Inferior parietal cortex (tissue), 1 donor: ENCODE data around the gene CLCN6.

Experiments
- DNase-seq: peaks from one replicate; pipeline ENCODE4 v3.0.0-alpha.2; 2016; ENCODE audit errors: extremely low spot score

Gene CLCN6

GRCh38 chr1:11825131-11825530, 19.1 kb downstream of the CLCN6 start:
- no peak for DNase-seq

DNA sequence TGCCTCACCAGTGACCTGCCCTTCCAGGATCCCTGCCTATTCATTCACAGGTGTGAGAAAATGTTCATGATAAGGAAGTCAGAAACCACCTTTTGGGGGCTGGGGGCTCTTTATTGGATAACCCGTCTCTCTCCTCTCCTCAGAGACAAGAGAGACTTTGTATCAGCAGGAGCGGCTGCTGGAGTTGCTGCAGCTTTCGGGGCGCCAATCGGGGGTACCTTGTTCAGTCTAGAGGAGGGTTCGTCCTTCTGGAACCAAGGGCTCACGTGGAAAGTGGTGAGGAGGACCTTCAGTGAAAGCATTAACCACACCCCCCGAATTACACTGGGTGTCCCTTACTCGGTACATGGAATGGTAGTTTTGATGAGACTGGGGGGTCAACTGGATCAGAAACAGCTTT, 21.0 kb downstream of the CLCN6 start:
- no peak for DNase-seq

- no peak for DNase-seq
Measured at GRCh38 chr1:11828511-11828910, 22.5 kb downstream of the CLCN6 start.

DNA sequence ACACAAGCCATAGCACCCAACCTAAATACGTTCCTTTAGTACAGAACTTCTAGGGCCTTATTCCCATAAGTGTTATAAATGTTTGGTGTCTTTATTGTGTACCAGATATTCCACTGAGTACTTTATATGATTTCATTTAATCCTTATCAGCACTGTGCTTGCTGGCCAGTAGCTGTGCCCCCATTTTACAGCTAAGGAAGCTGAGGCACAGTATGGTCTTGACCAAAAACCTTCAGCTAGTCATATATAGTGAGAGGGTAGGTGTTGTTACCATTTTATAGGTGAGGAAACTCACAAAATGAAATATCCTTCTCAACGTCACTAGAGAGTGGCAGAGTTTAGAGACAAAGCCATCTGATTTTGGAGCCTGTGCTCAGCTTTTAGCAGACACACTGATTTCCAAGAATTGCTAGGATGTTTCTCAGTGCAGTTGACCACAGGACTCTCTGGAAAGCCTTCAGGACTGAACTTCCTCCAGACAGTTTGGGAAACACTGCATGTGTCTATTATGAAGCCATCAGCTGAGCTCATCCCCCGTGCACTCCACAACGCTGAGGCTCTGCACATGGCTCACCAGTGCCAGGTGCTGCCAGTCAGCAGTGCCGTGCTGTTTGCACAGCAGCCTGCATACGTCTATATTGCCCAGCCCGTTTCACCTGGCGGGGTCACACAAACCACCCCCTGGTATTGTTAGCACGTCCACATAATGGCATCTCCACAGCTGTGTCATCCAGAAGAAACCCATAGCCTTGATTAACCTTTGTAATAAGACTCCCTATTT, 26.1 kb downstream of the CLCN6 start:
- DNase-seq = no peak

DNA sequence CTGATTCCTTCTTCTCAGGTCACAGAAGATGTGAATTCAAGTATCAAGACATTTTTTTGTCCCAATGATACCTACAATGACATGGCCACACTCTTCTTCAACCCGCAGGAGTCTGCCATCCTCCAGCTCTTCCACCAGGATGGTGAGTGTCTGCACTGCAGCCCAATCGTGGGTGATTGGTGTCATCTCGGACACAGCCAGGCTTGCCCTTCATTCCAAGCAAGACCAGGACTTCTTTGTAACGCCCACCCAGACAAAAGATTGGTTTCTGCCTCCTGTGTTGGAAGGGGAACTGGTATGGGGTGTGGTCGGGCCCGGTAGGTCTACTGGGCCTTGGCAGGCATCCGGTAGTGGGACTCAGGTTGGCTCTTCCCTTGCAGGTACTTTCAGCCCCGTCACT, 27.5 kb downstream of the CLCN6 start:
- DNase-seq = no peak

DNA sequence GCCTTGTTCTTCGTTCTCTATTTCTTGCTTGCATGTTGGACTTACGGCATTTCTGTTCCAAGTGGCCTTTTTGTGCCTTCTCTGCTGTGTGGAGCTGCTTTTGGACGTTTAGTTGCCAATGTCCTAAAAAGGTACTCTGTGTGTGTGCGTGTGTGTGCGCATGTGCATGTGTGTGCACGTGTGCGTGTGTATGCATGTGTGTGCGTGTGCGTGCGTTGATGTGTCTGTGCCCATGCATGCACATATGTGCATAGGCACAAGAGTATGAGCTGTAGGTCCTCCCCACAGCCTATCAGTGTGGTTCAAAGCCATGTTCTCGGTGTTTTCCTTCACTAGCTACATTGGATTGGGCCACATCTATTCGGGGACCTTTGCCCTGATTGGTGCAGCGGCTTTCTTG, 27.9 kb downstream of the CLCN6 start:
- no peak for DNase-seq

GRCh38 chr1:11835441-11836225, 29.6 kb downstream of the CLCN6 start:
- no peak for DNase-seq

DNA sequence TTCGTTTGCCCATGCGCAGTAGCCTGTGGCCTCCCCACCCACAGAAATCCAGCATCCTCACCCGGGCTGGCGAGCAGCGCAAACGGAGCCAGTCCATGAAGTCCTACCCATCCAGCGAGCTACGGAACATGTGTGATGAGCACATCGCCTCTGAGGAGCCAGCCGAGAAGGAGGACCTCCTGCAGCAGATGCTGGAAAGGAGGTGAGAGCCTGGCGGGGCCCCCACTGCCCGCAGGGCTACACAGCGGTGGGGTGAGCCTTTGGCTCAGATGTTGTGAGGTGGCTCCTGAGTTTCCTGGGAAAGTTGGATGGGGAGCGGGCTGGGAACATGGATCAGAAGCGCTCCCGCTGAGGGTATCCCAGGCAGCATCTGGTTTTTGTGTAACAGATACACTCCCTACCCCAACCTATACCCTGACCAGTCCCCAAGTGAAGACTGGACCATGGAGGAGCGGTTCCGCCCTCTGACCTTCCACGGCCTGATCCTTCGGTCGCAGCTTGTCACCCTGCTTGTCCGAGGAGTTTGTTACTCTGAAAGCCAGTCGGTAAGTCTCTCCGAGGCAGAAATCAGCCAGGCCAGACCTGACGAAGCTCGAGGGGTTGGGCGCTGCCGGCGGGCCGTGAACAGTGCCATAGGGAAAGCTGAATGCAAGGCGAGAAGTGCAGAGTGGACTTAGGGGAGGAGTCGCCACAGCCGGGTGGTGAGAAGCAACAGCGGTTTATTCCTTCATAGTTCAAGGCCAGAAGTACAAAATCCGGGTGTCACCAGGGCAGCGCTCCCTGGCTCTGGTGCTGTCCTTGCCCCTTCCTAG, 31.2 kb downstream of the CLCN6 start:
- no peak for DNase-seq

DNA sequence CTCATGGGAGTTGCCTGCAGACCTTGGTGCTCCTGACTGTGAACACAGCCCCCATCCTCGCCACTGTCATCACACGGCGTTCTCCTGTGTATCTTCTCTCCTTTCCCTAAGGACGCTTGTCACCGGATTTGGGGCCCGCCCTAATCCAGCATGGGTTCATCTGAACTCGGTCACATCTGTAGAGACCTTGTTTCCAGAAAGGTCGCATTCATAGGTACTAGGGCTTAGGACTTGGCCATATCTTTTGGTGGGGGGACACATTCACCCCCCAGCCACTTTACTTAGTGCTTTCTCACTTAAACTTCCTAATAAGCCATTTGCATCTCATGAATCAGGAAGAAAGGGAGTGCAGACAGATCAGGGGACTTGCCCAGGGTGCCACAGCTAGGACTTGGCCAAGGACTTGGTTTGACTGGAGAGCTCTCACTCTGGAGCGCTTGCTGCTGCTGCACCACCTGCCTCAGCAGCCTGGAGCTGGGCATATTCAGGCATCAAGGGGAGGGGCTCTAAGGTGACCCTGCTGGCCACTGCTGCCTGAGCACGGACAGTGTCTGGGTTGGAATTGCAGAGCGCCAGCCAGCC, 31.9 kb downstream of the CLCN6 start:
- DNase-seq = no peak

DNA sequence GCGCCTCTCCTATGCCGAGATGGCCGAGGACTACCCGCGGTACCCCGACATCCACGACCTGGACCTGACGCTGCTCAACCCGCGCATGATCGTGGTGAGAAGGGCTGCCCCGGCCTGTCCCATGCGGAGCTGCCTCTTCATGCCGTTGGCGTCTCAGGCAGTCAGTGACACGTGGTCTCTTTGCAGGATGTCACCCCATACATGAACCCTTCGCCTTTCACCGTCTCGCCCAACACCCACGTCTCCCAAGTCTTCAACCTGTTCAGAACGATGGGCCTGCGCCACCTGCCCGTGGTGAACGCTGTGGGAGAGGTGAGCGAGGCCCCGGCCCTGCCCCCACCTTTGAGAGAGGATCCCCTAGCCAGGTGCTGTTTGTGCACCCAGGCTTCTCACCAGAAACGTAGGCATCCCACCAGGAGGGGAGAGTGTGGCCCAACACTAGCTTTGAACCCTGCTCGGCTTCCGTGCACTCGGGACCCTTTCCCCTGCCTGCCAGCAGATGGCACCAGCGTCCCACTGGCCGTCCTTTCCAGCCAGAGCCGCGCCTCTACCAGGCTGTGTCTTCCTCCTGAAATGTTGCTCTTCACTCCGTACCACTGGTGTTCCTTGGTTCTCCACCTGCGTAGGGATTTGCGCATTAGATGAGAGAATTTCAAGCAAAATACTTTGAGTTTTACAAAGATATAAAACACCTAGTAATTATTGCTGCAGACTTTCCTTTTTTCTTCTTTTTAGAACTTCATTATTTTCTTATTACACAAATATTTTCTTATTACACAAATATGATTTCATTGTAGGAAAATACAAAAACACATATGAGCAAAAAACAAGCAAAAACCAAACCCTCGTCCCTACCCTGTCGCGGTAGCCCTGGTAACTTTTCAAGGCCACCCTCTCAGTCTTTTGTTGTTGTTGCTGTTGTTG, 32.6 kb downstream of the CLCN6 start:
- peak; percentile 73 for DNase-seq

DNA sequence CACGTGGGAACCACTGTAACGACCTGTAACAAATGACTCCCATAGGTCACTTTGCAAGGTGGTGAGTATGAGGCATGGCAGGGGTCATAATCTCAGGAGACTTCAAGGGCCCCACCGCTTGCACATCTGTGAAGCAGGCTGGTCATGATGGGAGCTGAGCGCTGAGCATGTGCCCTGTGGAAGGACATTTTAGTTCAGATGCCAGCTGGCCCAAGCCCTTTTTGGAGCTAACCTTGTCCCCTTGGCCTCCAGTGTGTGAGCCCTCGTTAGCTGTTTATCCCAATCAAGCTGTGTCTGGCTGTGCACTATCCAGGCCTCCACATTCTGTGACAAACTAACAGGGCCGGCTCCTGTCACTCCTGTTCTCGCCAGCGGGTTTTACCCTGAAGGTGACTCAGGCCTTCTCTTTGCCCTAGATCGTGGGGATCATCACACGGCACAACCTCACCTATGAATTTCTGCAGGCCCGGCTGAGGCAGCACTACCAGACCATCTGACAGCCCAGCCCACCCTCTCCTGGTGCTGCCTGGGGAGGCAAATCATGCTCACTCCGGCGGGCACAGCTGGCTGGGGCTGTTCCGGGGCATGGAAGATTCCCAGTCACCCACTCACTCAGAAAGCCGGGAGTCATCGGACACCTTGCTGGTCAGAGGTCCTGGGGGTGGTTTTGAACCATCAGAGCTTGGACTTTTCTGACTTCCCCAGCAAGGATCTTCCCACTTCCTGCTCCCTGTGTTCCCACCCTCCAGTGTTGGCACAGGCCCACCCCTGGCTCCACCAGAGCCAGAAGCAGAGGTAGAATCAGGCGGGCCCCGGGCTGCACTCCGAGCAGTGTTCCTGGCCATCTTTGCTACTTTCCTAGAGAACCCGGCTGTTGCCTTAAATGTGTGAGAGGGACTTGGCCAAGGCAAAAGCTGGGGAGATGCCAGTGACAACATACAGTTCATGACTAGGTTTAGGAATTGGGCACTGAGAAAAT, 34.0 kb downstream of the CLCN6 start:
- DNase-seq = no peak

GRCh38 chr1:11841245-11842153, 35.5 kb downstream of the CLCN6 start:
- DNase-seq = no peak

GRCh38 chr1:11842154-11843041, 36.4 kb downstream of the CLCN6 start:
- DNase-seq = peak; percentile 69

GRCh38 chr1:11845641-11846335, 39.8 kb downstream of the CLCN6 start:
- DNase-seq = no peak

GRCh38 chr1:11847667-11848372, 41.8 kb downstream of the CLCN6 start, which contains the start of gene NPPA:
NPPA (minus strand) TSS chr1:11847783; CDS start chr1:11847684, 99 bp downstream.
- no peak for DNase-seq

GRCh38 chr1:11848373-11848700, 42.3 kb downstream of the CLCN6 start:
- DNase-seq = no peak
